Retina (tissue), 1 donor: Measurements from ENCODE around the gene LAIR1.

ENCODE experiments used
- DNase-seq: peaks from one replicate; pipeline ENCODE4 v3.0.0-alpha.2; 2016

Gene LAIR1

GRCh38 chr19:54316746-54317107 lies 48.0 kb downstream of the LAIR1 start:
- no peak for DNase-seq

GRCh38 chr19:54315956-54316355 lies 48.8 kb downstream of the LAIR1 start:
- no peak for DNase-seq

- DNase-seq: no peak
Observed at GRCh38 chr19:54312436-54313377, 52.0 kb downstream of the LAIR1 start, which contains the start of gene LILRA5. TSS of gene LILRA5 (minus strand) at chr19:54313166. CDS start at chr19:54313019, 147 bp downstream.

- DNase-seq: no peak
Observed at GRCh38 chr19:54312011-54312410, 52.7 kb downstream of the LAIR1 start.

- no peak for DNase-seq
Observed at GRCh38 chr19:54311486-54311885, 53.2 kb downstream of the LAIR1 start.

- DNase-seq: no peak
Observed at GRCh38 chr19:54310543-54310942, 54.2 kb downstream of the LAIR1 start.

GRCh38 chr19:54309811-54310210 lies 54.9 kb downstream of the LAIR1 start:
- no peak for DNase-seq

- DNase-seq: no peak
Observed at GRCh38 chr19:54307389-54308020, 57.2 kb downstream of the LAIR1 start.

GRCh38 chr19:54305141-54305540 lies 59.6 kb downstream of the LAIR1 start:
- no peak for DNase-seq

GRCh38 chr19:54302257-54302656 lies 62.5 kb downstream of the LAIR1 start:
- DNase-seq: no peak
